Mucosa of descending colon (tissue), 3 donors: ENCODE measurements around the gene ZCCHC13. TPM values are rescaled to one million over a fixed set of nuclear protein-coding genes. Genes with fewer than 3 reads are reported as not detected.

Experiments used
- ATAC-seq: fragments of 200-7000 bp; cut with Tn5 transposase; one replicate; pipeline ENCODE4 v1.9.1; 2020; ENCODE audit warnings: mild to moderate bottlenecking, moderate library complexity
- DNase-seq, 3 donors: peaks; one replicate each; pipeline ENCODE4 v3.0.0-alpha.2; 2020
- H3K36me3 ChIP-seq: fragments of 200-600 bp; one replicate; pipeline ENCODE4 v1.8.0; 2021; ENCODE audit warnings: low read depth, mild to moderate bottlenecking
- H3K4me1 ChIP-seq: fragments of 200-600 bp; one replicate; pipeline ENCODE4 v1.8.0; 2021; ENCODE audit warnings: low read depth, mild to moderate bottlenecking
- H3K4me3 ChIP-seq: fragments of 200-600 bp; one replicate; pipeline ENCODE4 v1.8.0; 2021; ENCODE audit warnings: mild to moderate bottlenecking
- H3K9me3 ChIP-seq: fragments of 200-600 bp; one replicate; pipeline ENCODE4 v1.8.0; 2021; ENCODE audit warnings: mild to moderate bottlenecking
- CTCF ChIP-seq: fragments of 200-600 bp; IDR thresholded peaks from one replicate; pipeline ENCODE4 v1.8.0; 2022; ENCODE audit warnings: antibody characterized with exemption, mild to moderate bottlenecking
- intact Hi-C, 2 donors: fragments of 100-400 bp; cut with DNase I in 1 of 2; cut with micrococcal nuclease in 1 of 2; formaldehyde crosslinking; loops; one replicate each; pipeline versions ENCODE4 v1.11.0 to v1.11.1; 2022; cut with DNase I, micrococcal nuclease
- total RNA-seq, 3 donors: library from RNA; stranded (reverse); fragmentation: NEBNext Ultra II Directional in 2 of 3; extraction: Animal tissue kit (Norgen Biotek cat#: 25700) in 2 of 3; gene quantifications; one replicate each; pipeline versions ENCODE4 v1.2.1 to v1.2.4, GENCODE V29; 2021 to 2023
- donor health status: DM: no; HTN: no; CAD: no; lungs with moderate emphysema.
- donor health status: DM: no; HTN: no; CAD: no.
- donor health status: DM: no; HTN: yes; CAD: no.

The ZCCHC13 gene
- total RNA-seq, 3 donors from 2014 or later = not detected

GRCh38 chrX:74286950-74287740 lies 16.8 kb upstream of the ZCCHC13 start:
- no peak overlapping the region for H3K4me3 ChIP-seq
- no peaks in the 10 kb centered on the region for H3K36me3 ChIP-seq
- DNase-seq (no peak), ATAC-seq (no peak)
- no peak for TF ChIP-seq CTCF
- intact Hi-C loops = no loop called here
- H3K4me1 ChIP-seq = no peaks in the 10 kb centered on the region
- H3K9me3 ChIP-seq = no peaks in the 10 kb centered on the region

GRCh38 chrX:74291577-74291963 lies 12.4 kb upstream of the ZCCHC13 start:
- intact Hi-C loops = no loop called here
- ATAC-seq = peak; percentile 20

GRCh38 chrX:74291964-74292807 lies 11.8 kb upstream of the ZCCHC13 start:
- intact Hi-C loops = no loop called here
- Histone ChIP-seq H3K36me3 (no peaks in the 10 kb centered on the region), H3K4me3 (peak overlapping the region; percentile 24), H3K4me1 (no peaks in the 10 kb centered on the region), H3K9me3 (no peaks in the 10 kb centered on the region)
- no peak for TF ChIP-seq CTCF
- ATAC-seq = peak; percentile 94
- DNase-seq = peak; percentile 88 to 92 (median 91)

More at GRCh38 chrX:74291577-74291963, 12.4 kb upstream of the ZCCHC13 start:
- TF ChIP-seq CTCF = no peak
- Histone ChIP-seq H3K4me3 (peak overlapping the region; percentile 24), H3K36me3 (no peaks in the 10 kb centered on the region), H3K4me1 (no peaks in the 10 kb centered on the region), H3K9me3 (no peaks in the 10 kb centered on the region)
- DNase-seq = no peak

GRCh38 chrX:74292808-74293123 lies 11.2 kb upstream of the ZCCHC13 start:
- no peaks in the 10 kb centered on the region for H3K36me3 ChIP-seq
- H3K4me1 ChIP-seq = no peaks in the 10 kb centered on the region
- no peak for DNase-seq
- intact Hi-C loops = no loop called here
- TF ChIP-seq CTCF = no peak
- peak; percentile 2 for ATAC-seq
- no peak overlapping the region for H3K4me3 ChIP-seq
- no peaks in the 10 kb centered on the region for H3K9me3 ChIP-seq

GRCh38 chrX:74293343-74293946 lies 10.5 kb upstream of the ZCCHC13 start:
- no peak overlapping the region for H3K4me3 ChIP-seq
- intact Hi-C loops = no loop called here
- H3K4me1 ChIP-seq = no peaks in the 10 kb centered on the region
- H3K36me3 ChIP-seq = no peaks in the 10 kb centered on the region
- H3K9me3 ChIP-seq = no peaks in the 10 kb centered on the region
- peak; percentile 75 for ATAC-seq
- DNase-seq = peak; percentile 75 to 82 (median 81)
- no peak for TF ChIP-seq CTCF
